ENCODE measurements around the gene MFSD12.

The MFSD12 gene

GRCh38 chr19:3557461-3558248 lies at the start of gene MFSD12:
MFSD12 (minus strand) TSS chr19:3557586; CDS start chr19:3557403, 183 bp downstream.
- DNase-seq (ENCODE audit: insufficient read length, low spot score) (peak; percentile 93), FAIRE-seq (no peak)
- peak; percentile 80 for TF ChIP-seq POLR2A (IDR thresholded peaks at IDR 0.05; ENCODE audit: low read depth, low read length)

- peak; percentile 54 for TF ChIP-seq POLR2A (IDR thresholded peaks at IDR 0.05; ENCODE audit: low read depth, low read length)
- no peak for FAIRE-seq
- DNase-seq (ENCODE audit: insufficient read length, low spot score), result peak; percentile 96
Measured at GRCh38 chr19:3606690-3607289, 49.4 kb upstream of the MFSD12 start, which contains the start of gene TBXA2R. TBXA2R (minus strand) TSS chr19:3606875; CDS start chr19:3600634, 6,241 bp downstream.

GRCh38 chr19:3606174-3606689 lies 48.8 kb upstream of the MFSD12 start:
- no peak for FAIRE-seq
- 0 out of 2 replicates have a peak, but pooled peaks have one; percentile 2 for TF ChIP-seq POLR2A (IDR thresholded peaks at IDR 0.05; ENCODE audit: low read depth, low read length)

GRCh38 chr19:3605770-3606169 lies 48.4 kb upstream of the MFSD12 start:
- DNase-seq (ENCODE audit: insufficient read length, low spot score) (no peak), FAIRE-seq (no peak)
- TF ChIP-seq POLR2A (IDR thresholded peaks at IDR 0.05; ENCODE audit: low read depth, low read length), result no peak

More at GRCh38 chr19:3606174-3606689, 48.8 kb upstream of the MFSD12 start:
- DNase-seq (ENCODE audit: insufficient read length, low spot score), result peak; percentile 78

- DNase-seq (ENCODE audit: insufficient read length, low spot score) (no peak), FAIRE-seq (no peak)
- TF ChIP-seq POLR2A (IDR thresholded peaks at IDR 0.05; ENCODE audit: low read depth, low read length), result no peak
Measured at GRCh38 chr19:3605361-3605760, 48.0 kb upstream of the MFSD12 start.

GRCh38 chr19:3604987-3605343 lies 47.6 kb upstream of the MFSD12 start:
- no peak for TF ChIP-seq POLR2A (IDR thresholded peaks at IDR 0.05; ENCODE audit: low read depth, low read length)
- FAIRE-seq (no peak), DNase-seq (ENCODE audit: insufficient read length, low spot score) (no peak)

DNA sequence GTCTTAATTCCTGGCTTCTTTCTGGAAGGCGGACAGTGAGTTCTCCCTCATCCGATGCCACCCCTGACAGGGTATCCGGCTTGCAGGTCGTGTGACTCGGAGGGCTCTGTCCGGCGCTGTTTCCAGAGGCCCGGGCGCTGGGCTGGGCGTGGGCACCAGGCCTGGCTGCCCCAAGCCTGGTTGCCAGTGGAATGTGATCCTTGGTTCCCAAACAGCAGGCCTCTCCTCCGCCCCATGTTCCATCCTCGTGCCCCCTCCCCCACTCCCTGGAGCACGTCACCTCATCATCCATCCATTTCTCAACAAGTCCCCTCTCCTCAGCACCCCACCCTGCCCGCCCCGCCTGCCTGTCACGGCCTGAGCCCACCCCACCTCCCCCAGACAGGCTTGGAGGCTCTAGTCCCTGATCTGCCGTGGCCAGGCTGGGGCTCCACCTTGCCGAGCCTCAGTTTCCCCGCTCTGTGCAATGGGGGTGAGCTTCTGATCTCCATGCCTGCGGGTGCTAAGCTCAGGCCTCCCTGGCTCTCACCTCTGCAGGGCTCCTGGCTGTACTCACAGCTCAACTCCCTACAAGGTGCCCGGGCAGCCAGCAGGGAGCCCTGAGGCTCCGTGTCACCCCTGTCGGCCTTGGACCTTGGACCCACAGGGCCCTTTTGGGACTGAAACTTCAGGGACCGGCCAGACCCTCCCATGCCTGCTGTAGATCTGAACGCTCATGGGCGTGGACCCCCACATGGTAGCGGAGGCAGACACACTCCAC lies 47.0 kb upstream of the MFSD12 start:
- TF ChIP-seq POLR2A (IDR thresholded peaks at IDR 0.05; ENCODE audit: low read depth, low read length), result no peak
- DNase-seq (ENCODE audit: insufficient read length, low spot score) (no peak), FAIRE-seq (no peak)

DNA sequence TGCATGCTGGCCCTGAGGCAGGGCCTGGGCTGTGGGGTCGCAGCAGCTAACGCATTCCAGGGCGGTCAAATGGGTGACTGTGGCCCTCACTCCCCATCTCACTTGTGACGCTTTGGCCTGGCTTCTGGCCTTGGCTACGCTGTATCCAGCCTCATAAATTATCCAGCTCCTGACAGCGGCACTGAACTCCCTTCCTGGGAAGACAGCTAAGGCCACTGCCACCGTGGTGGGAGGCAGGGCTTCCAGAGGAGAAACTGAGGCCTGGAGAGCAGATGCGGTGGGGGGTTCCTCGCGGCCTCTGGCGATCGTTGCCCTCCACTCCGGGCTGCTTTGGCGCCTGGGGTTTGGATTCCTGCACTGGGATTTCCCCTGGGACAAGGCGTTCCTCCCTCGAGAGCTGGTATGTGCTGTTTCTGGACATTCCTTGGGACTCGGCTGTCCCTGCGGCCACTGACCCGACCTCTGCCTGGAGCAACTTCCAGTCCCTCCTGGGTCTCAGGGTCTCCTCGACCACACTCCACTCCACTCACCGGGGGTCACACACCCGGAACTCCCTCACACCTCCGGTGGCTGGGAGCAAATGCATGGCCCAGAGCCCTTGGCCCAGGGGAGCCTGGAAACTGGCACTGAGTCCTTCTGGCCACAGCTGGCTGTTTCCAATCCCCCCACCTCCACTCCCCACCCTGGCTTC lies 45.9 kb upstream of the MFSD12 start:
- no peak for FAIRE-seq
- no peak for TF ChIP-seq POLR2A (IDR thresholded peaks at IDR 0.05; ENCODE audit: low read depth, low read length)

GRCh38 chr19:3601021-3601420 lies 43.6 kb upstream of the MFSD12 start:
- DNase-seq (ENCODE audit: insufficient read length, low spot score), result no peak
- no peak for TF ChIP-seq POLR2A (IDR thresholded peaks at IDR 0.05; ENCODE audit: low read depth, low read length)
- FAIRE-seq, result no peak

More for the DNA sequence above, 45.9 kb upstream of the MFSD12 start:
- no peak for DNase-seq (ENCODE audit: insufficient read length, low spot score)

- DNase-seq (ENCODE audit: insufficient read length, low spot score) (peak; percentile 55), FAIRE-seq (no peak)
- TF ChIP-seq POLR2A (IDR thresholded peaks at IDR 0.05; ENCODE audit: low read depth, low read length), result no peak
Measured at GRCh38 chr19:3599776-3600187, 42.4 kb upstream of the MFSD12 start.

DNA sequence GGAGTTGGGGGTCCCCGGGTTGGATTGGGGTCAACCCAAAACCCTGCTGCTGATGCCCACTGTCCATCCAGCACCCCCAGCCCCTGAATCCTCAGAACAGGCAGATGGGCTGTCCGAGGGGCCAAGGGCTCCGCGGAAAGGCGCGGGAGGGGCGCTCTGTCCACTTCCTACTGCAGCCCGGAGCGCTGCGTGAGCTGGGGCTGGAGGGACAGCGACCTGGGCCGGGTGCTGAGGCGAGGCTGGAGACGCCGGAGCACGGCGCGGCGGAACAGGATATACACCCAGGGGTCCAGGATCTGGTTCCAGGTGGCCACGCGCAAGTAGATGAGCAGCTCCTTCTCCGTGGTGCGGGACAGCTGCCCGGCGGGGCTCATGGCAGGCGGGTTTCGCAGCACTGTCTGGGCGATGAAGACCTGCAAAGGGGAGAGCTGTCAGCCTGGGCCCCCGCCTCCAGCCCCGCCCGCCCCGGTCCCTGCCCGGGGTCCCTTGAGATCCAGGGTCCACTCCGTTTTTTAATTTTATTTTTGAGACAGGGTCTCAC lies 38.2 kb upstream of the MFSD12 start:
- DNase-seq (ENCODE audit: insufficient read length, low spot score) (no peak), FAIRE-seq (no peak)
- no peak for TF ChIP-seq POLR2A (IDR thresholded peaks at IDR 0.05; ENCODE audit: low read depth, low read length)

GRCh38 chr19:3593156-3593555 lies 35.8 kb upstream of the MFSD12 start:
- no peak for TF ChIP-seq POLR2A (IDR thresholded peaks at IDR 0.05; ENCODE audit: low read depth, low read length)
- no peak for FAIRE-seq
- DNase-seq (ENCODE audit: insufficient read length, low spot score), result no peak
